IMR-90 (cell line): Measurements from ENCODE around the gene ATF1. TPM values are rescaled to one million over a fixed set of nuclear protein-coding genes. Genes with fewer than 3 reads are reported as not detected.
A peak's percentile ranks its signal among the peaks of the same experiment; 100 is the strongest.

Experiments
- ATAC-seq: fragments of 200-7000 bp; cut with Tn5 transposase; 2 replicates; pipeline ENCODE4 v1.9.1; 2020; ENCODE audit warnings: low read depth, mild to moderate bottlenecking, moderate library complexity
- BruUV-seq: library from RNA; stranded (reverse); fragments of 400-500 nt; replicated peaks from 2 replicates; lab custom pipeline; 2021; lab: Mats Ljungman, UMichigan
- CTCF ChIA-PET: fragments of 300-600 bp; formaldehyde crosslinking; extraction: SDS; loops from one replicate; lab custom pipeline; 2021; ENCODE audit warnings: antibody characterized with exemption; lab: Yijun Ruan, JAX
- POLR2A ChIA-PET: fragments of 300-600 bp; sonication (Branson Sonifier 250); formaldehyde crosslinking; loops from one replicate; lab custom pipeline; 2022; ENCODE audit warnings: antibody characterized with exemption; ENCODE audit not compliant: unreplicated experiment; lab: Charles Lee
- DNase-seq: peaks from one replicate; pipeline ENCODE4 v3.0.0; 2013
- H2AFZ ChIP-seq: replicated peaks from 2 replicates; pipeline ENCODE3; 2013; ENCODE audit warnings: low read length, mild to moderate bottlenecking; ENCODE audit not compliant: poor library complexity
- H2AK5ac ChIP-seq: 2 replicates; pipeline ENCODE4 v1.6.1; 2013; ENCODE audit warnings: low read depth, low read length, inconsistent platforms
- H2AK9ac ChIP-seq: replicated peaks from 2 replicates; pipeline ENCODE3; 2013; ENCODE audit warnings: mild to moderate bottlenecking, low read depth, low read length, moderate library complexity; ENCODE audit not compliant: poor library complexity
- H2BK120ac ChIP-seq: 2 replicates; pipeline ENCODE4 v1.6.1; 2013; ENCODE audit warnings: low read depth, low read length, inconsistent platforms
- H2BK15ac ChIP-seq: 3 replicates; pipeline ENCODE4 v1.6.1; 2013; ENCODE audit warnings: low read depth, low read length, inconsistent platforms
- H2BK20ac ChIP-seq: 2 replicates; pipeline ENCODE4 v1.6.1; 2013; ENCODE audit warnings: low read depth, mild to moderate bottlenecking, inconsistent platforms, low read length, moderate library complexity
- H2BK5ac ChIP-seq: 2 replicates; pipeline ENCODE4 v1.6.1; 2013; ENCODE audit warnings: mild to moderate bottlenecking, low read depth, low read length, inconsistent platforms; ENCODE audit not compliant: poor library complexity, severe bottlenecking
- H3K14ac ChIP-seq: replicated peaks from 2 replicates; pipeline ENCODE4 v1.6.1; 2013; ENCODE audit warnings: low read depth, low read length, inconsistent platforms
- H3K18ac ChIP-seq: 2 replicates; pipeline ENCODE4 v1.6.1; 2013; ENCODE audit warnings: low read depth, low read length, control low read depth
- H3K23ac ChIP-seq: 2 replicates; pipeline ENCODE4 v1.6.1; 2013; ENCODE audit warnings: low read depth, low read length, inconsistent platforms
- H3K27ac ChIP-seq: 2 replicates; pipeline ENCODE4 v1.5.1; 2013; ENCODE audit warnings: mild to moderate bottlenecking, control low read depth, low read length; ENCODE audit not compliant: insufficient read depth
- H3K27me3 ChIP-seq: 2 replicates; pipeline ENCODE4 v1.6.1; 2013; ENCODE audit warnings: low read length; ENCODE audit not compliant: control insufficient read depth, insufficient read depth
- H3K36me3 ChIP-seq: 2 replicates; pipeline ENCODE4 v1.6.1; 2013; ENCODE audit warnings: low read length, mixed read lengths; ENCODE audit not compliant: control insufficient read depth, insufficient read depth
- H3K4ac ChIP-seq: 2 replicates; pipeline ENCODE4 v1.6.1; 2013; ENCODE audit warnings: low read depth, low read length, inconsistent platforms
- H3K4me1 ChIP-seq: 2 replicates; pipeline ENCODE4 v1.6.1; 2013; ENCODE audit warnings: low read length, mixed read lengths; ENCODE audit not compliant: control insufficient read depth, insufficient read depth
- H3K4me2 ChIP-seq: 2 replicates; pipeline ENCODE4 v1.6.1; 2013; ENCODE audit warnings: low read depth, mild to moderate bottlenecking, control low read depth, low read length, moderate library complexity
- H3K4me3 ChIP-seq: 2 replicates; pipeline ENCODE4 v1.5.1; 2013; ENCODE audit warnings: low read depth, mild to moderate bottlenecking, control low read depth, low read length, moderate library complexity; ENCODE audit not compliant: insufficient read depth
- H3K56ac ChIP-seq: 2 replicates; pipeline ENCODE4 v1.6.1; 2013; ENCODE audit warnings: low read length, inconsistent platforms; ENCODE audit not compliant: insufficient read depth; ENCODE audit errors: extremely low read depth
- H3K79me1 ChIP-seq, 2 experiments: 2 replicates each; pipeline ENCODE4 v1.6.1; 2013; ENCODE audit warnings: low read length in 2 of 2, inconsistent platforms in 1 of 2, low read depth in 1 of 2
- H3K9ac ChIP-seq: 2 replicates; pipeline ENCODE4 v1.6.1; 2013; ENCODE audit warnings: low read depth, low read length, control low read depth
- H3K9me1 ChIP-seq: 2 replicates; pipeline ENCODE4 v1.6.1; 2013; ENCODE audit warnings: low read length, inconsistent platforms; ENCODE audit not compliant: insufficient read depth
- H3K9me3 ChIP-seq: 2 replicates; pipeline ENCODE4 v1.6.1; 2013; ENCODE audit warnings: low read length; ENCODE audit not compliant: control insufficient read depth, insufficient read depth
- H4K20me1 ChIP-seq: 2 replicates; pipeline ENCODE4 v1.6.1; 2013; ENCODE audit warnings: low read length, inconsistent platforms; ENCODE audit not compliant: insufficient read depth
- H4K5ac ChIP-seq: 2 replicates; pipeline ENCODE4 v1.6.1; 2013; ENCODE audit warnings: mild to moderate bottlenecking, low read depth, low read length, control low read depth
- H4K8ac ChIP-seq, 2 experiments: 2 replicates each; pipeline ENCODE4 v1.6.1; 2013; ENCODE audit warnings: low read depth in 2 of 2, low read length in 2 of 2, control low read depth in 1 of 2, inconsistent platforms in 1 of 2
- H4K91ac ChIP-seq: 2 replicates; pipeline ENCODE4 v1.6.1; 2013; ENCODE audit warnings: low read depth, low read length, inconsistent platforms; ENCODE audit not compliant: insufficient read depth
- BHLHE40 ChIP-seq: fragments of 150-350 bp; IDR thresholded peaks from 2 replicates; pipeline ENCODE4 v1.6.1; 2016; ENCODE audit warnings: mild to moderate bottlenecking, low read depth, low read length
- CEBPB ChIP-seq: IDR thresholded peaks from 2 replicates; pipeline ENCODE4 v1.6.1; 2012; ENCODE audit warnings: low read depth, low read length, improper control_type of control experiment
- CHD1 ChIP-seq: IDR thresholded peaks from 2 replicates; pipeline ENCODE4 v1.6.1; 2012; ENCODE audit warnings: low read depth, low read length, improper control_type of control experiment
- FOS ChIP-seq: fragments of 150-350 bp; IDR thresholded peaks from 2 replicates; pipeline ENCODE4 v1.6.1; 2016; ENCODE audit warnings: low read depth, low read length
- MAFK ChIP-seq: IDR thresholded peaks from 2 replicates; pipeline ENCODE4 v1.6.1; 2012; ENCODE audit warnings: low read depth, low read length, improper control_type of control experiment
- MAZ ChIP-seq: IDR thresholded peaks from 2 replicates; pipeline ENCODE4 v1.6.1; 2012; ENCODE audit warnings: low read depth, mild to moderate bottlenecking, low read length, improper control_type of control experiment, moderate library complexity, borderline replicate concordance
- MXI1 ChIP-seq: IDR thresholded peaks from 2 replicates; pipeline ENCODE4 v1.6.1; 2012; ENCODE audit warnings: low read depth, mild to moderate bottlenecking, low read length, moderate library complexity, borderline replicate concordance
- NFE2L2 ChIP-seq: fragments of 150-350 bp; IDR thresholded peaks from 2 replicates; pipeline ENCODE4 v1.6.1; 2016; ENCODE audit warnings: low read depth, mild to moderate bottlenecking, low read length
- POLR2A ChIP-seq: IDR thresholded peaks from 2 replicates; pipeline ENCODE4 v1.6.1; 2012; ENCODE audit warnings: mild to moderate bottlenecking, low read depth, low read length
- RAD21 ChIP-seq: IDR thresholded peaks from 2 replicates; pipeline ENCODE4 v1.6.1; 2012; ENCODE audit warnings: low read length, improper control_type of control experiment
- RCOR1 ChIP-seq: IDR thresholded peaks from 2 replicates; pipeline ENCODE4 v1.6.1; 2012; ENCODE audit warnings: mild to moderate bottlenecking, low read length, improper control_type of control experiment; ENCODE audit not compliant: insufficient replicate concordance
- RFX5 ChIP-seq: IDR thresholded peaks from 2 replicates; pipeline ENCODE4 v1.8.0; 2012; ENCODE audit warnings: low read depth, mild to moderate bottlenecking, low read length, moderate library complexity
- SMC3 ChIP-seq: fragments of 150-350 bp; IDR thresholded peaks from 2 replicates; pipeline ENCODE4 v1.6.1; 2016; ENCODE audit warnings: low read depth, mild to moderate bottlenecking, antibody characterized with exemption, low read length, moderate library complexity
- USF2 ChIP-seq: fragments of 150-350 bp; IDR thresholded peaks from 2 replicates; pipeline ENCODE4 v1.6.1; 2017; ENCODE audit warnings: mild to moderate bottlenecking, antibody characterized with exemption, low read length, low read depth
- WGBS, 2 experiments: methylation state at CpG; one replicate each; pipeline versions ENCODE4 v1.1.5 to v1.1.7; 2013; ENCODE audit warnings: missing lambda C conversion rate in 2 of 2; ENCODE audit not compliant: insufficient read length in 1 of 2; ENCODE audit errors: extremely low coverage in 2 of 2; 5-methylcytosine and 5-hydroxymethylcytosine counted together
- dilution Hi-C: fragments of 300-500 bp; cut with HindIII; formaldehyde crosslinking; loops from one replicate; pipeline ENCODE4 v1.14.3; 2018; ENCODE audit warnings: low sequenced_read_pairs; ENCODE audit not compliant: unreplicated experiment
- in situ Hi-C: fragments of 300-500 bp; cut with MboI; formaldehyde crosslinking; loops from 3 replicates; pipeline ENCODE4 v1.14.3; 2019; ENCODE audit warnings: low sequenced_read_pairs, inconsistent platforms, mixed read lengths
- intact Hi-C: fragments of 100-400 bp; cut with micrococcal nuclease; formaldehyde crosslinking; loops from 2 replicates; pipeline ENCODE4 v1.10.0; 2022
- polyA plus RNA-seq, 3 experiments: library from polyadenylated mRNA; depleted of rRNA; stranded (reverse); fragments of >200 nt; gene quantifications; 2 replicates each; pipeline ENCODE4 v1.2.3, GENCODE V29; 2012; ENCODE audit warnings: low replicate concordance in 1 of 3
- total RNA-seq: library from RNA; depleted of rRNA; stranded (reverse); fragments of >200 nt; gene quantifications from 2 replicates; pipeline ENCODE4 v1.2.3, GENCODE V29; 2012
- TF ChIP-seq, protein P1 (sequence below): fragments of 150-350 bp; IDR thresholded peaks from 2 replicates; pipeline ENCODE4 v1.6.1; 2016; ENCODE audit warnings: low read depth, mild to moderate bottlenecking, low read length, moderate library complexity, borderline replicate concordance
- TF ChIP-seq, protein P2 (sequence below): conservative IDR thresholded peaks from 2 replicates; pipeline ENCODE4 v1.5.1; 2012; ENCODE audit warnings: mild to moderate bottlenecking, low read depth, low read length, improper control_type of control experiment

Gene ATF1
- total and polyA plus RNA-seq, 2 of the 4 experiments (the other 2 are of a cell fraction), result 20.6 to 24.0 TPM

DNA sequence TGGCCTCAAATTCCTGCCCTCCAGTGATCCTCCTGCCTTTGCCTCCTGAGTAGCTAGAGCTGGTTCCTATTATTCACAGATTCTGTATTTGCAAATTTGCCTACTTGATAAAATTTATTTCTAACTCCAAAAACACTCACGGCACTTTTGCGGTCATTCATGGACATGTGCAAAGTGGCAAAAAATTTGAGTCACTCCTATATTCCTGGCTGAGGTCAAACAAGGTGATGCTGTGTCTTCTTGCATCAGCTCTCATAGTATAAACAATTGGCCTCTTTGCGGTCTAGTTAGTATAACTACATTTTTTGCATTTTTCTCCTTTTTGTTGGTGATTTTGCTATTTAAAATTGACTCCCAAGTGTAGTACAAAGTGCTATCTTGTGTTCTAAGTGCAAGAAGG is 24.7 kb downstream of the ATF1 start:
- dilution Hi-C loops, result no loop called here
- in situ Hi-C loops, result no loop called here
- no peak overlapping the region for H2AFZ ChIP-seq

More for the DNA sequence above, 24.7 kb downstream of the ATF1 start:
- Histone ChIP-seq H2BK120ac (peak overlapping the region; percentile 94), H3K14ac (peak overlapping the region; percentile 77), H4K8ac (peak overlapping the region; percentile 2 to 69; a peak in 3 of 4 replicates), H3K27ac (peak overlapping the region; percentile 71), H3K56ac (peak overlapping the region; percentile 21; the same call in 1 of the 2 replicates), H2BK5ac (peak overlapping the region; percentile 95), H3K4me1 (peaks cover 20% of the 10 kb centered on the region), H3K27me3 (no peaks in the 10 kb centered on the region), H4K91ac (peak overlapping the region; percentile 75), H3K9me3 (no peaks in the 10 kb centered on the region; the same call in 1 of the 2 replicates), H3K9me1 (peaks cover 13% of the 10 kb centered on the region), H3K79me1 (peaks cover 22 to 71% of the 10 kb centered on the region in 2 experiments), H2BK15ac (peak overlapping the region; percentile 46; the same call in 2 of the 3 replicates), H3K36me3 (no peaks in the 10 kb centered on the region), H4K20me1 (no peaks in the 10 kb centered on the region; the same call in 1 of the 2 replicates), H3K9ac (no peak overlapping the region), H3K4ac (peak overlapping the region; percentile 95), H3K23ac (peak overlapping the region; percentile 83), H3K4me2 (peak overlapping the region; percentile 72; the same call in 1 of the 2 replicates), H2AK5ac (peak overlapping the region; percentile 87), H3K4me3 (no peak overlapping the region), H4K5ac (peak overlapping the region; percentile 66), H2AK9ac (no peak overlapping the region), H2BK20ac (peak overlapping the region; percentile 91), H3K18ac (peak overlapping the region; percentile 92)
- ChIA-PET POLR2A (interaction anchor here (0.6 kb wide), 1 partner anchor 12 kb away, joined by 4 read pairs; no protein-coding TSS in a partner anchor), CTCF (interaction anchor here (0.6 kb wide), 1 partner anchor 1126 kb away, joined by 7 read pairs; no protein-coding TSS in a partner anchor)
- DNase-seq, result peak; percentile 98
- intact Hi-C loops, result no loop called here
- BruUV-seq, result no TSS peak
- ATAC-seq, result peak; percentile 60
- WGBS, 2 experiments, result no CpG with 5 or more reads among the region's 3 CpGs
- TF ChIP-seq, protein P1, sequence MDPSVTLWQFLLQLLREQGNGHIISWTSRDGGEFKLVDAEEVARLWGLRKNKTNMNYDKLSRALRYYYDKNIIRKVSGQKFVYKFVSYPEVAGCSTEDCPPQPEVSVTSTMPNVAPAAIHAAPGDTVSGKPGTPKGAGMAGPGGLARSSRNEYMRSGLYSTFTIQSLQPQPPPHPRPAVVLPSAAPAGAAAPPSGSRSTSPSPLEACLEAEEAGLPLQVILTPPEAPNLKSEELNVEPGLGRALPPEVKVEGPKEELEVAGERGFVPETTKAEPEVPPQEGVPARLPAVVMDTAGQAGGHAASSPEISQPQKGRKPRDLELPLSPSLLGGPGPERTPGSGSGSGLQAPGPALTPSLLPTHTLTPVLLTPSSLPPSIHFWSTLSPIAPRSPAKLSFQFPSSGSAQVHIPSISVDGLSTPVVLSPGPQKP, result no peak
- peak; percentile 51; the same call in 1 of the 2 replicates for TF ChIP-seq FOS
- no peak for TF ChIP-seq RFX5
- TF ChIP-seq MAFK, result peak; percentile 78
- TF ChIP-seq RAD21, result no peak
- no peak for TF ChIP-seq MAZ
- no peak for TF ChIP-seq MXI1
- no peak for TF ChIP-seq SMC3
- TF ChIP-seq NFE2L2, result no peak
- no peak for TF ChIP-seq POLR2A
- TF ChIP-seq CEBPB, result peak; percentile 96
- peak; percentile 57 for TF ChIP-seq RCOR1
- TF ChIP-seq, protein P2, sequence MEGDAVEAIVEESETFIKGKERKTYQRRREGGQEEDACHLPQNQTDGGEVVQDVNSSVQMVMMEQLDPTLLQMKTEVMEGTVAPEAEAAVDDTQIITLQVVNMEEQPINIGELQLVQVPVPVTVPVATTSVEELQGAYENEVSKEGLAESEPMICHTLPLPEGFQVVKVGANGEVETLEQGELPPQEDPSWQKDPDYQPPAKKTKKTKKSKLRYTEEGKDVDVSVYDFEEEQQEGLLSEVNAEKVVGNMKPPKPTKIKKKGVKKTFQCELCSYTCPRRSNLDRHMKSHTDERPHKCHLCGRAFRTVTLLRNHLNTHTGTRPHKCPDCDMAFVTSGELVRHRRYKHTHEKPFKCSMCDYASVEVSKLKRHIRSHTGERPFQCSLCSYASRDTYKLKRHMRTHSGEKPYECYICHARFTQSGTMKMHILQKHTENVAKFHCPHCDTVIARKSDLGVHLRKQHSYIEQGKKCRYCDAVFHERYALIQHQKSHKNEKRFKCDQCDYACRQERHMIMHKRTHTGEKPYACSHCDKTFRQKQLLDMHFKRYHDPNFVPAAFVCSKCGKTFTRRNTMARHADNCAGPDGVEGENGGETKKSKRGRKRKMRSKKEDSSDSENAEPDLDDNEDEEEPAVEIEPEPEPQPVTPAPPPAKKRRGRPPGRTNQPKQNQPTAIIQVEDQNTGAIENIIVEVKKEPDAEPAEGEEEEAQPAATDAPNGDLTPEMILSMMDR, result no peak
- no peak for TF ChIP-seq USF2
- TF ChIP-seq BHLHE40, result peak; percentile 93
- no peak for TF ChIP-seq CHD1
